Naive thymus-derived CD8-positive, alpha-beta T cell (primary cell): Measurements from ENCODE around the gene KLHL17. TPM values are rescaled to one million over a fixed set of nuclear protein-coding genes. Genes with fewer than 3 reads are reported as not detected.

Experiments used
- ATAC-seq, 2 donors: fragments of 150-1000 bp; cut with Tn5 transposase in 1 of 2; sonication (Bioruptor Pico), chemical (Tn5 transposase) in 1 of 2; 1 replicate in 1 of 2; 2 replicates in 1 of 2; pipeline ENCODE4 v1.10.0; 2021; ENCODE audit warnings: mild to moderate bottlenecking in 2 of 2, moderate library complexity in 2 of 2
- POLR2A ChIA-PET: fragments of 350-600 bp; sonication (Branson Sonifier 250); formaldehyde crosslinking; loops from one replicate; lab custom pipeline; 2021; ENCODE audit warnings: antibody characterized with exemption; lab: Charles Lee
- DNase-seq, 10 donors: peaks; one replicate each; pipeline versions ENCODE4 v3.0.0 to v3.0.0-alpha.2; 2020 to 2022
- H3K27ac Mint-ChIP-seq, 10 donors: one replicate each; pipeline ENCODE4 v1.8.0; 2020 to 2022; ENCODE audit warnings: mild to moderate bottlenecking in 10 of 10, mixed read lengths in 10 of 10, moderate library complexity in 4 of 10, inconsistent platforms in 1 of 10
- H3K27me3 Mint-ChIP-seq, 5 donors: one replicate each; pipeline ENCODE4 v1.8.0; 2021 to 2022; ENCODE audit warnings: mixed read lengths in 5 of 5
- H3K36me3 Mint-ChIP-seq, 3 donors: one replicate each; pipeline ENCODE4 v1.8.0; 2020 to 2022; ENCODE audit warnings: mixed read lengths in 3 of 3, mild to moderate bottlenecking in 2 of 3, inconsistent platforms in 1 of 3
- H3K4me1 Mint-ChIP-seq, 4 donors: one replicate each; pipeline ENCODE4 v1.8.0; 2021 to 2022; ENCODE audit warnings: mixed read lengths in 4 of 4
- H3K4me3 Mint-ChIP-seq, 10 donors: one replicate each; pipeline ENCODE4 v1.8.0; 2020 to 2022; ENCODE audit warnings: mild to moderate bottlenecking in 10 of 10, mixed read lengths in 10 of 10, moderate library complexity in 6 of 10, inconsistent platforms in 1 of 10
- H3K9me3 Mint-ChIP-seq, 9 donors: one replicate each; pipeline ENCODE4 v1.8.0; 2020 to 2022; ENCODE audit warnings: mixed read lengths in 9 of 9, mild to moderate bottlenecking in 3 of 9, inconsistent platforms in 1 of 9, moderate library complexity in 1 of 9
- polyA plus RNA-seq, 3 donors: library from polyadenylated mRNA; unstranded; fragments of 300-500 nt; fragmentation: Illumina TruSeq; gene quantifications; one replicate each; pipeline ENCODE4 v1.2.3, GENCODE V29; 2021
- total RNA-seq, 8 experiments: library from RNA in 2 of 8; stranded (reverse) in 2 of 8; gene quantifications; one replicate each; pipeline ENCODE4 v1.2.3 and lab custom pipeline; 2021 to 2026

The KLHL17 gene
- total RNA-seq (10 to 100 TPM; 36.4 to 37.4 TPM), polyA plus RNA-seq (1 to 10 TPM in 2 of 3 donors, under 1 TPM in 1; 0.94 to 2.0 (median 1.1) TPM), total RNA-seq (lab: John Stamatoyannopoulos, UW) (12.3 to 49.4 (median 27.2) reads per million in 6 experiments)

DNA sequence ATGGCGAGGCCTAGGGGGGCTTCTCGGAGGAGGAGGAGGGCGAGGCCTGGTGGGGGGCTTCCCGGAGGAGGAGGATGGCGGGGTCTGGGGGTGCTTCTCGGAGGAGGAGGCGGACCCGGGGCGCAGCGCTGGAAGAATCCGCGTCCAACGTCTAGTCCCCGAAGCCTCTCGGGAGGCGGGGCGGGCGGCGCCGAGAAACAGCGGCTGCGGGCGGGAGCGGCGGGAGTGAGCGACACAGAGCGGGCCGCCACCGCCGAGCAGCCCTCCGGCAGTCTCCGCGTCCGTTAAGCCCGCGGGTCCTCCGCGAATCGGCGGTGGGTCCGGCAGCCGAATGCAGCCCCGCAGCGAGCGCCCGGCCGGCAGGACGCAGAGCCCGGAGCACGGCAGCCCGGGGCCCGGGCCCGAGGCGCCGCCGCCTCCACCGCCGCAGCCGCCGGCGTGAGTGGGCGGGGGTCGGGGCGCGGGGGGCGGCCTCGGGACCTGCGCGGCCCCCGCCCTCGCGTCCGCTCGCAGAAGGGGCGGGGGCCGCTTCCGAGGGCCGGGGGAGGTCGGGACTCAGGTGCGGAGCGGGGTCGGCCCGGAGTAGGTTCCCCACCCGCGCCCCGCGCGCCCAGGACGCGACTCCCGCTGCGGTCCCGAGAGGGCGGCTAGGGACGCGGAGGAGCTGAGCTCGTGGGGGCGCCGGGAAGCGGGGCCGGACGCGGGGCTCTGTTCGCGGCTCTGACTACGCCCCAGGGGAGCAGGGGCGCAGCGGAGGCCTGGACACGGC lies at the start of gene KLHL17:
Gene KLHL17, plus strand, starts transcription at position 222 of the 769 bp plus-strand sequence. Its CDS starts 110 bp downstream, at position 332.
- Mint-ChIP-seq H3K27ac (peak within 1 kb of the TSS in 7 of 10 donors; percentile 5 to 90 (median 74)), H3K4me1 (peaks cover 9 to 20% (median 19%) of the 10 kb centered on the region in 4 donors), H3K27me3 (no peaks in the 10 kb centered on the region), H3K36me3 (peaks cover 0 to 15% (median 0%) of the 10 kb centered on the region in 3 donors), H3K4me3 (peak within 1 kb of the TSS; percentile 62 to 94 (median 90)), H3K9me3 (no peaks in the 10 kb centered on the region)
- POLR2A ChIA-PET = interaction anchor here (1.6 kb wide), 1 partner anchor 16 kb away, joined by 4 read pairs; no protein-coding TSS in a partner anchor
- DNase-seq (peak; percentile 52 to 83 (median 72)), ATAC-seq (peak; percentile 55 to 62)

DNA sequence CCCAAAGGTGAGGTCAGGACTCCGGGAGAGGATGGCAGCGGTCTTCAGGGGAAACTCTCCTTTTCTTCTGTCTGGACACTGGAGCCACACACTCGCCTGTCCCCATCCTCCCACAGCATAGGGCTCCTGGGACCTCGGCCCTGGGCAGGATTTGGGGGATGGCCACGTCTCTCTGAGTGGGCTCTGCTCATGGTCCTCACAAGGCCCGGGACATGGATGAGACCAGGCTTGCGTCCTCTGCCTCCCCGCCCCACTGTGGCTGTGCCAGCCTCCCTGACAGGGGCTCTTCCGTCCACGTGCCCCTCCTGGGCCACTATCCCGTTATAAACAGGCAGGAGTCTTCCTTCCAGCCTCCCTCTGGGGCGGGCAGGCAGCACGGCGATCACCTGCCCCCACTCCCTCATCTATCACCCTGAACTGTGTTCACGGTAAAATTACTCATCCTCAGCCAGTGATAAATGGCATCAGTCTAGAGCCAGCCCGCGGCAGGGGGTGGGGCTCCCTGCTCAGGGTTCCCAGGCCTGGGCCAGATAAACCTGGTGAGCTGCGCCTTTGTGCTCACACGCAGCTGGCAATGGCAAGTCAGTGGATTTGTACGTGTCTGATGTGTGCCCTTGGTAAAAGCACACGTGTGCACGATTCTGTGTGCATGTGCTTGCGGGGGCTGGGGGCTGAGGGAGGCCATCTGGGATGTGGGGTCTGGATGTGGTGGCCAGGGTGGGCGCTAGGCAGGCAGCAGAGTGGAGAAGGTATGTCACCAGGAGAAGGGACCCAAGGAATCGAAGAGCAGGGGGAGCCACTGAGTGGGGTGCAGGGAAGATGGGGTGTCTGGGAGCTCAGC lies 49.3 kb upstream of the KLHL17 start:
- Mint-ChIP-seq H3K27ac (peak overlapping the region in 1 of 10 donors; percentile 46), H3K4me3 (peak overlapping the region in 1 of 10 donors; percentile 15), H3K27me3 (peaks cover 13 to 76% (median 32%) of the 10 kb centered on the region in 5 donors), H3K9me3 (peaks cover 0 to 7% (median 0%) of the 10 kb centered on the region in 9 donors), H3K36me3 (no peaks in the 10 kb centered on the region), H3K4me1 (peaks cover 7 to 14% (median 9%) of the 10 kb centered on the region in 4 donors)
- POLR2A ChIA-PET = no interaction called here
- no peak for ATAC-seq
- peak in 1 of 10 donors; percentile 62 for DNase-seq

DNA sequence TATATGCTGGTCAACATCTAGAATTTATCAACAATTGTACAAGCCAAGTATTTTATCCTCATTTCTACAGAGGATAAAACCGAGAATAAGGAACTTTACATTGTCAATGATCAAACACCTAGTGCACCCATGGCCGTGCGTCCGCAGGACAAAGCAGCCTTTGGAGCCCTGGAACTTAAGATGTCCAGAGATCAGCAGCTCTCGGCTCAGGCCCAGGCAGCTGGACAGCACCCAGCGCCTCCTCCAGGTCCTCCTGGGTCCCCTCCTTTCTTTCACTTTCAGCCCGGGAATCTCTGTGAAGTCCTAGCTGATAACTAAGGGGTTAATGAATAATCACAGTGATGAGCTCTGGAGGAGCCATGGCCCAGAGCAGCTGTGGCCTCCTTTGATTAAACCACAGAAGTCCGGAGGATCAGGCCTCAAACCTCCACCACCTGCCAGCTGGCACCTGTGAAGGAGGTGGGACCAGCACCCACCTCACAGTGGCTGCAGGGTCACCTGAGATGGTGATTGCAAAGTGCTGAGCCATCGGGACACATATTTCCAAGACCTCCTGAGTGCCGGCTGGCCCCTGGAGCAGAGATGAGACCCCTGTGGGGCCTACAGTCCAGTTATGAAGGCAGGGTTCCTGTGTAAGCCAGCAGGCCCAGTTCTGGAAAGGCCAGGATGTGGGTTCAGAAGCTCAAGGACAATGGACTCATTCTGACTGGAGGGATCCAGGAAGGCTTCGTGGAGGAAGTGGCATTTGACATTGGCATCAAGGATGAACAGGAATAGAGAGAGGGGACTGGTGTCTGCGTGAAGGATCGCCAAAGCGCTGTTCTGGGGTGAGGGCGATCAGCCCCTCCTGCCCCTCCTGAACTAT lies 48.3 kb upstream of the KLHL17 start:
- H3K36me3 Mint-ChIP-seq = no peaks in the 10 kb centered on the region
- POLR2A ChIA-PET = no interaction called here
- ATAC-seq = no peak
- peaks cover 11 to 69% (median 26%) of the 10 kb centered on the region in 5 donors for H3K27me3 Mint-ChIP-seq
- peaks cover 6 to 7% (median 7%) of the 10 kb centered on the region in 4 donors for H3K4me1 Mint-ChIP-seq
- peak overlapping the region in 1 of 10 donors; percentile 46 for H3K27ac Mint-ChIP-seq
- peak in 1 of 10 donors; percentile 53 for DNase-seq
- H3K9me3 Mint-ChIP-seq = peaks cover 0 to 7% (median 0%) of the 10 kb centered on the region in 9 donors
- H3K4me3 Mint-ChIP-seq = no peak overlapping the region

DNA sequence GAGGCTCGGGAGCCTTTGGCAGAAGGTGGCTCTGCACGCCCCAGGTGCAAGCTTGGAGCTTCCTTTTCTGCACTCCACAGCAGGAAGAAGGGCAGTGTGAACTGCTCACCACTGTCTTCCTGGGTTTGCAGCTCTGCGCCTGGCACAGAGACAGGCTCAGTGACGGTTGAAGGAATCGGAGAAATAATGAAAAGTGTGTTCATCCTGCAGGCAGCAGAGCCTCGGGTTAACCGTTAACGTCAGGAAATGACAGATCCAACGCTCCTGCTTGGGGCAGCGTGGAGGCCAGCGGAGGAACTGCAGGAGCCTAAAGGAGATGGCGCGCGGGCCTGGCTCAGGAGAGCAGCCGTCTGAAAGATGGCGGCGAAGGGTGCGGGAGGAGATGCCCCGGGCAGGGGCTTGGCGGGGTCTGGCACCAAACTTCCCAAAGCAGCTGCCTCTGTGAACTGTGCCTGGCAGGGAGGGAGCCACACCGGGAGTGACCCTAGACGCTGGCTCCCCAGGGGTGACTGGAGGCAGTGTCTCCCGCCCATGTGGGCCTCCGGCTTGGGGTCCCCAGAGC lies 47.6 kb upstream of the KLHL17 start:
- H3K4me3 Mint-ChIP-seq = no peak overlapping the region
- peaks cover 12 to 69% (median 28%) of the 10 kb centered on the region in 5 donors for H3K27me3 Mint-ChIP-seq
- no peaks in the 10 kb centered on the region for H3K36me3 Mint-ChIP-seq
- peaks cover 0 to 7% (median 0%) of the 10 kb centered on the region in 9 donors for H3K9me3 Mint-ChIP-seq
- POLR2A ChIA-PET = no interaction called here
- DNase-seq = no peak
- H3K27ac Mint-ChIP-seq = peak overlapping the region in 1 of 10 donors; percentile 46
- peaks cover 6 to 7% (median 7%) of the 10 kb centered on the region in 4 donors for H3K4me1 Mint-ChIP-seq
- ATAC-seq = peak in 1 of 2 donors; percentile 58

DNA sequence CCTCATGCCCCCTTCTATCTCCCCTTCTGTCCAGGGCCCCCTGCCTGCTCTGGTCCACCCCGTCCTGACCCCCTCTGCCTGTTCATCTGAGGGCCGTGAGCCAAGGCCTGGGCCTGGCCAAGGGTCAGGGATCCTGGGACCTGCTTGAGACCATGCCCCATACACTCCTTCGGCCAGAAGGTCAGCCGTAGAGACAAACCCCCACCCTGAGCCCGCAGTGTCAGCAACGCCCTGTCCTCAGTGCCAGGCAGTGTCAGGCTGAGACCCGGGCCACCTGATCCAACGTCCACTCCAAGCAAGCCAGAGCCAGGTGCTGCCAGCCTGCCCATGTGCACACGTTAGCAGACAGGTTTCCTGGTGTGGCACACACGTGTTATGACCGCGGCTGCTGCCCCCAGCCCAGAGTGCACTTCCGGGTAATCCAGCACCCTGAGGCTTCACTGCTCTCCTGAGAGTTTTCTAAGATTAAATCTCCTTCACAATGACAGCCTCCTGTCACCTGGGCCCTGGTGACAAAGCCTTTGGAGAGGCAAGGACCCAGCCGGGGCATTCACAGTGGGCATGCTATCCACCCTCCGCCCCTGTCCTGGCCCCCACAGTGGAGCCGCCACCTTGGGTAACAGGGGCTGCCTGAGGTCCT lies 46.8 kb upstream of the KLHL17 start:
- H3K27me3 Mint-ChIP-seq = peaks cover 11 to 70% (median 28%) of the 10 kb centered on the region in 5 donors
- no peak for DNase-seq
- no peak overlapping the region for H3K4me3 Mint-ChIP-seq

DNA sequence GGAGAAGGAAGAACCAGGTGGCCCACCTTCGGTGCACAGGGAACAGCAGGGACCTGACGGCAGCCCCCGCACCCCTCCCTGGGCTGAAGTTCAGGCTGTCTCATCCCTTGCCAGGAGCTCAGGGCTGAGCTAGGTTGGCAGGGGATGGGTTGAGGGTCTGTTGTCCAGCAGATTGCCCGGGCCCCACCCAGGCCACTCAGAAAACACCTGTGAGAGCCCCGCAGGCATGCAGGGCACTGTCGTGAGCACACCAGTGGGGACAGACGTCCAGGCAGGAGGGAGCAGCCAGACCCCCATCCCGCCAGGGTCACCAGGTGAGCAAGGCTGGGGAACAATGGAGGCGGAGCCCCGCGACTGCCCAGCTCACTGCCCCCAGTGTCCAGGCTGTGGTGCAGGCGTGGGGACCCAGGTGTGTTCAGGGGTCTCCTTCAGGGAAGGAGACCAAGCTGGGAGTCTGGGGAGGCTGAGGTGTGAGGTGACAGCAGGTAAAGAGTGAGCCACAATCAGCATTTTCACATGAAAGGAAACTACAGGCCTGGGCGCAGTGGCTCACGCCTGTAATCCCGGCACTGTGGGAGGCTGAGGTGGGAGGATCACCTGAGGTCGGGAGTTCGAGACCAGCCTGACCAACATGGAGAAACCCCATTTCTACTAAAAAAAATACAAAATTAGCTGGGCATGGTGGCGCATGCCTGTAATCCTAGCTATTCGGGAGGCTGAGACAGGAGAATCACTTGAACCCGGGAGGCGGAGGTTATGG lies 46.1 kb upstream of the KLHL17 start:
- Mint-ChIP-seq H3K27ac (no peak overlapping the region), H3K9me3 (peaks cover 0 to 3% (median 0%) of the 10 kb centered on the region in 9 donors), H3K4me1 (peaks cover 5 to 7% (median 6%) of the 10 kb centered on the region in 4 donors), H3K36me3 (no peaks in the 10 kb centered on the region), H3K4me3 (no peak overlapping the region), H3K27me3 (peaks cover 11 to 77% (median 30%) of the 10 kb centered on the region in 5 donors)
- DNase-seq (peak in 1 of 10 donors; percentile 50), ATAC-seq (no peak)
- POLR2A ChIA-PET = interaction anchor here (0.7 kb wide), 1 partner anchor 26 kb away, joined by 5 read pairs; no protein-coding TSS in a partner anchor

More for the DNA sequence above, 46.8 kb upstream of the KLHL17 start:
- no peaks in the 10 kb centered on the region for H3K36me3 Mint-ChIP-seq
- peaks cover 5 to 7% (median 6%) of the 10 kb centered on the region in 4 donors for H3K4me1 Mint-ChIP-seq
- POLR2A ChIA-PET = no interaction called here
- peaks cover 0 to 3% (median 0%) of the 10 kb centered on the region in 9 donors for H3K9me3 Mint-ChIP-seq
- no peak overlapping the region for H3K27ac Mint-ChIP-seq
- ATAC-seq = no peak

DNA sequence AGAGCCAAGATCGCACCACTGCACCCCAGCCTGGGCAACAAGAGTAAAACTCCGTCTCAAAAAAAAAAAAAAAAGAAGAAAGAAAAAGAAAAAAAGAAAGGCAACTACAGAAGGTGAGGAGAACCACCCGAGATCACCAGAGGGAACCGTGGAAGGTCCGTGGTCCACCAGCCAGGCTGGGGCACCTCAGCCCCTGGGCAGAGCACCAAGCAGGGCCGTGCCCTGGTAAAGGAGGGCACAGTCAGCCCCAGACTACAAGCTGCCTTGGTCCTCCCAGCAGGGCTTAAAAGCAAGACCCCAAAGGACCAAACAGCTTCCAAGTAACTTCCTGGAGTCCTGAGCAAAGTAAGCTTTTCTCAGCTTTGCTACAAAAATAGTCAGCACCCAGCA lies 45.5 kb upstream of the KLHL17 start:
- H3K36me3 Mint-ChIP-seq = no peaks in the 10 kb centered on the region
- ATAC-seq = no peak
- no peak overlapping the region for H3K4me3 Mint-ChIP-seq
- peak overlapping the region in 2 of 10 donors; percentile 56 to 84 for H3K27ac Mint-ChIP-seq
- H3K27me3 Mint-ChIP-seq = peaks cover 11 to 81% (median 30%) of the 10 kb centered on the region in 5 donors
- DNase-seq = no peak
- POLR2A ChIA-PET = interaction anchor here (0.7 kb wide), 1 partner anchor 25 kb away, joined by 5 read pairs; no protein-coding TSS in a partner anchor
- H3K9me3 Mint-ChIP-seq = peaks cover 0 to 3% (median 0%) of the 10 kb centered on the region in 9 donors
- H3K4me1 Mint-ChIP-seq = peaks cover 5 to 7% (median 6%) of the 10 kb centered on the region in 4 donors

DNA sequence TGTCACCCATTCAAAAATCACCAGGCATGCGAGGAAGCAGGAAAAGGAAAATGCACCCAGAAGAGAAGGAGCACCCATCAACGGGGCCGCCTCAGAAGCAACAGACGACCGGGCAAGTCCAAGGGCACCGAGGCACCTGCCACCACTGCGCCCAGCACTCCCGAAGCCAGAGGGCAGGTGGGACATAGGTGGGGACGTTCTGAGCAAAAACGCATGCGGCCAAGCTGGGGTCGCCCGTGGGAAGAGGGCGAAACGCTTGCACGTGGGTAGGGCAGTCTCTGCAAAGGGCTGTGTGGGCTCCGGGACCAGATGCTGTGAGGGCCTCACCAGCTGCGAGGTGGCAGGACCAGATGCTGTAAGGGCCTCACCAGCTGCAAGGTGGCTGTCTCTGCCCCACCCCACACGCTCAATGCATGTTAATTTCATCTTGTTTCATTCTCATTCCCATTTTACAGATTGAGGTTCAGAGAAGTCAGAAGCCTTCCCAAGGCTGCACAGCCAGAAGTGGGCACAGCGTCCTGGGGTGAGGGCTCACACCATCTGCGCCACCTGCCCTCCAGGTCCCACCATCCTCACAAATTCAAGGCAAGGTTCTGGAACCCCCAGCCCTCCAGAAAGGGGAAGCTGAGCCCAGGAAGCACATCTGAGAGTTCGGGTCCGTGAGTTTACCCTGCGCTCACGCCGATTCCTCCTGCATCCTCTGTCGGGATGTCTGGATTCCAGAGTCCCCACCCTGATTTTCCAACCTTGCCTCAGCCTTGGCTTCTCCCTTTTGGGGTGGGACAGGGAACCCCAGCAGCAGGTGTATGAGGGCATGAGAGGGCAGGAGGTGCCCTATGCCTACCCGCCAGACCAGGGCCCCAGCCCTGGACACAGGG lies 44.9 kb upstream of the KLHL17 start:
- H3K27ac Mint-ChIP-seq = peak overlapping the region in 2 of 10 donors; percentile 56 to 84
- ATAC-seq = no peak
- DNase-seq = peak in 1 of 10 donors; percentile 31
- H3K9me3 Mint-ChIP-seq = peaks cover 0 to 3% (median 0%) of the 10 kb centered on the region in 9 donors
- no peaks in the 10 kb centered on the region for H3K36me3 Mint-ChIP-seq
- peaks cover 7 to 10% (median 9%) of the 10 kb centered on the region in 4 donors for H3K4me1 Mint-ChIP-seq
- H3K27me3 Mint-ChIP-seq = peaks cover 13 to 86% (median 36%) of the 10 kb centered on the region in 5 donors
- no peak overlapping the region for H3K4me3 Mint-ChIP-seq
- POLR2A ChIA-PET = no interaction called here

DNA sequence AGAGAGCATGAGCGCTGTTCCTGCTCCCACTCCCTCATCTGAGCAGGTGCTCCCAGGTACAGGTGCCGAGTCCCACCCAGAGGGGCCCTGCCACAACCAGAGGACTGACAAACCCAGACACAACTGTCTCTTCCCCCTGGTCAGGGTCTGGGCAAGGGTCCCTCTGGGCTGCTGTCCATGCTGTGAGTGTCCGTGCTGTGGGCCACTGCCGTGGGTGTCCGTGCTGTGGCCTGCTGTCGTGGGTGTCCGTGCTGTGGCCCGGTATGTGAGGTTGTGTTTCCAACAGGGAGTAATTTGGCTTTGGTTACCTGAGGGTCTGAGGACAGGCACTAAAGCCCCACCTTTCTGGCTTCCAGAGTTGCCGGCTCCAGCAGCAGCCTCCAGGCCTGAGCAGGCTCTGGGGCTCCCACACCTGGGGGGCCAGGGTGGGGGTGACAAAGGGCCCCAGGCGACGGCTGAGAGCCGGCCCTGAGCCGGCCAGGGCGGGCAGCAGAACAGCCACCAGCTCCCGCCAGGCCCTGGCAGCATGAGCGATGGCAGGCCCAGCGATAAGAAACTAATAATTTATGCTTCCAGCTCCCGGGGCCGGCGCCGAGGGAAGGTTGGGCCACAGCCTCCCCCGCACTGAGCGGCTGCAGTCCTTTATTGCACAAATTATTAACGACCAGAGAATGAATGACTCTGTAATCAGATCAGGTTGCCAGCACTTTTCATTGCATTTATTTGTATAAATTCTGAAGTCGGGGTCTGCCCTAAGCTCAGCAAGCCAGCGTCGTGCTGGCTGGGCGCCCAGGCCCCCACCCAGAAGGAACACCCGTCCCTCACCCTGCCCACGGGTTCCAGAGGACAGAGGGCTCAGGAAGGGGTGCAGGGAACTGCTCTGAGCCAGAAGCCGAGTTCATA lies 44.0 kb upstream of the KLHL17 start:
- peaks cover 10 to 86% (median 35%) of the 10 kb centered on the region in 5 donors for H3K27me3 Mint-ChIP-seq
- peak in 1 of 10 donors; percentile 43 for DNase-seq

More for the DNA sequence above, 44.0 kb upstream of the KLHL17 start:
- Mint-ChIP-seq H3K4me3 (no peak overlapping the region), H3K27ac (no peak overlapping the region), H3K9me3 (peaks cover 0 to under 1% (median 0%) of the 10 kb centered on the region in 9 donors), H3K36me3 (no peaks in the 10 kb centered on the region), H3K4me1 (peaks cover 11 to 18% (median 12%) of the 10 kb centered on the region in 4 donors)
- ATAC-seq = no peak
- POLR2A ChIA-PET = no interaction called here
